BJ (cell line): Measurements from ENCODE around the gene DOCK11. TPM values are rescaled to one million over a fixed set of nuclear protein-coding genes. Genes with fewer than 3 reads are reported as not detected.

Experiments
- CTCF ChIA-PET: fragments of 350-600 bp; formaldehyde crosslinking; extraction: SDS; loops from one replicate; lab custom pipeline; 2021; ENCODE audit warnings: antibody characterized with exemption, inconsistent platforms; lab: Yijun Ruan, JAX
- POLR2A ChIA-PET: fragments of 300-600 bp; sonication (Branson Sonifier 250); formaldehyde crosslinking; extraction: SDS; loops from one replicate; lab custom pipeline; 2021; ENCODE audit warnings: antibody characterized with exemption; lab: Charles Lee
- DNase-seq: peaks from one replicate; pipeline ENCODE4 v3.0.0-alpha.2; 2011; ENCODE audit warnings: low read depth
- H3K27me3 ChIP-seq: 2 replicates; pipeline ENCODE4 v1.6.0; 2011; ENCODE audit warnings: low read length; ENCODE audit not compliant: control insufficient read depth, insufficient read depth
- H3K36me3 ChIP-seq: 2 replicates; pipeline ENCODE4 v1.5.1; 2011; ENCODE audit warnings: low read length; ENCODE audit not compliant: control insufficient read depth, insufficient read depth
- H3K4me3 ChIP-seq: 2 replicates; pipeline ENCODE4 v1.5.1; 2011; ENCODE audit warnings: low read depth, mild to moderate bottlenecking, control low read depth, low read length
- CTCF ChIP-seq: IDR thresholded peaks from 2 replicates; pipeline ENCODE4 v1.5.1; 2011; ENCODE audit warnings: low read depth, mild to moderate bottlenecking, control low read depth, inconsistent platforms, low read length, moderate library complexity; ENCODE audit not compliant: insufficient read depth
- polyA plus RNA-seq: library from polyadenylated mRNA; depleted of rRNA; stranded (reverse); fragments of >200 nt; gene quantifications from 2 replicates; pipeline ENCODE4 v1.2.3, GENCODE V29; 2011

The DOCK11 gene
- polyA plus RNA-seq, 1 experiment, result 10.3 TPM

- POLR2A ChIA-PET, result no interaction called here
- CTCF ChIA-PET, result no interaction called here
- no peaks in the 10 kb centered on the region for H3K36me3 ChIP-seq
- H3K4me3 ChIP-seq, result no peak overlapping the region
- no peaks in the 10 kb centered on the region for H3K27me3 ChIP-seq
- DNase-seq, result no peak
- peak; percentile 68 for TF ChIP-seq CTCF
Measured at GRCh38 chrX:118603981-118604380, 108.4 kb downstream of the DOCK11 start.

GRCh38 chrX:118612290-118612689 lies 116.7 kb downstream of the DOCK11 start:
- ChIA-PET CTCF (no interaction called here), POLR2A (no interaction called here)
- H3K36me3 ChIP-seq, result peaks cover 2% of the 10 kb centered on the region
- no peaks in the 10 kb centered on the region for H3K27me3 ChIP-seq
- no peak overlapping the region for H3K4me3 ChIP-seq
- no peak for DNase-seq
- no peak for TF ChIP-seq CTCF

- POLR2A ChIA-PET, result interaction anchor here (0.6 kb wide), 1 partner anchor 142 kb away, joined by 3 read pairs; no protein-coding TSS in a partner anchor
- Histone ChIP-seq H3K36me3 (peaks cover 2% of the 10 kb centered on the region), H3K4me3 (no peak overlapping the region), H3K27me3 (no peaks in the 10 kb centered on the region)
- DNase-seq, result no peak
- no peak for TF ChIP-seq CTCF
- CTCF ChIA-PET, result interaction anchor here (1.3 kb wide), 2 partner anchors 9 to 193 kb away, joined by 3 read pairs; no protein-coding TSS in a partner anchor
Measured at GRCh38 chrX:118614150-118614549, 118.5 kb downstream of the DOCK11 start.

GRCh38 chrX:118615141-118615540 lies 119.5 kb downstream of the DOCK11 start:
- ChIA-PET POLR2A (no interaction called here), CTCF (interaction anchor here (1.3 kb wide), 1 partner anchor 192 kb away, joined by 3 read pairs; no protein-coding TSS in a partner anchor)
- Histone ChIP-seq H3K4me3 (no peak overlapping the region), H3K36me3 (peaks cover 2% of the 10 kb centered on the region), H3K27me3 (no peaks in the 10 kb centered on the region)
- no peak for TF ChIP-seq CTCF
- no peak for DNase-seq

- POLR2A ChIA-PET, result no interaction called here
- H3K4me3 ChIP-seq, result no peak overlapping the region
- DNase-seq, result no peak
- no peaks in the 10 kb centered on the region for H3K27me3 ChIP-seq
- no peak for TF ChIP-seq CTCF
- CTCF ChIA-PET, result no interaction called here
- no peaks in the 10 kb centered on the region for H3K36me3 ChIP-seq
Measured at GRCh38 chrX:118621081-118621759, 125.6 kb downstream of the DOCK11 start.
